ENCODE measurements around the gene ECEL1. TPM values are rescaled to one million over a fixed set of nuclear protein-coding genes. Genes with fewer than 3 reads are reported as not detected.

ECEL1 gene
- total and polyA plus RNA-seq, 12 donors: 3.9 to 31.7 (median 7.3) TPM

DNA sequence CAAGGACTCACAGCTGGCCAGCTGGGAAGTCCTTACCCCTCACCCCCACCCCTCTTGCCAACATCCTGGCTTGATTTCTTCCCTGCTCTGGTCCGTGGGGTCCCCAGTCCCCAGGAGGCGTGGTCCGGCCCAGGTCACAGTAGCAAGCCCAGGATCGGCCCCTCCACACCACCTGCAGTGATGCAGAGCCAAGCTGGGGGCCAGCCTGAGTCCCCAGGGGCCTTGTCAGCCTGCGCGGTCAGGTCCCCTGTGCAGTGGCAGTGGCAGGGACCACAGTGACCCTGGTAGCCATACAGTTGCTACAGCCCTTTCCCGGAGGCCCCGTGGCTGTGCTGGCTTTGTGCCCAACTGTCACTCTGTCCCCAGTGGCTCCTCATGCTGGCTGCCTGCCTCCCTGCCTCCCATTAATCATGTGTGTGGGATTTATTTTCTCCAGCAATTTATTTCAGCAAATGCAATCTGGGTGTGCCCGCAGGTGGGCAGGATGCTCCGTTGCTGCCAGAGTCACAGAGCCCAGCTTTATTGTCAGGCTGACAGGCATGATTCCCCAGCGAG lies 23.8 kb upstream of the ECEL1 start:
- no peak for TF ChIP-seq POLR2A (IDR thresholded peaks at IDR 0.05)
- TF ChIP-seq, protein P1, sequence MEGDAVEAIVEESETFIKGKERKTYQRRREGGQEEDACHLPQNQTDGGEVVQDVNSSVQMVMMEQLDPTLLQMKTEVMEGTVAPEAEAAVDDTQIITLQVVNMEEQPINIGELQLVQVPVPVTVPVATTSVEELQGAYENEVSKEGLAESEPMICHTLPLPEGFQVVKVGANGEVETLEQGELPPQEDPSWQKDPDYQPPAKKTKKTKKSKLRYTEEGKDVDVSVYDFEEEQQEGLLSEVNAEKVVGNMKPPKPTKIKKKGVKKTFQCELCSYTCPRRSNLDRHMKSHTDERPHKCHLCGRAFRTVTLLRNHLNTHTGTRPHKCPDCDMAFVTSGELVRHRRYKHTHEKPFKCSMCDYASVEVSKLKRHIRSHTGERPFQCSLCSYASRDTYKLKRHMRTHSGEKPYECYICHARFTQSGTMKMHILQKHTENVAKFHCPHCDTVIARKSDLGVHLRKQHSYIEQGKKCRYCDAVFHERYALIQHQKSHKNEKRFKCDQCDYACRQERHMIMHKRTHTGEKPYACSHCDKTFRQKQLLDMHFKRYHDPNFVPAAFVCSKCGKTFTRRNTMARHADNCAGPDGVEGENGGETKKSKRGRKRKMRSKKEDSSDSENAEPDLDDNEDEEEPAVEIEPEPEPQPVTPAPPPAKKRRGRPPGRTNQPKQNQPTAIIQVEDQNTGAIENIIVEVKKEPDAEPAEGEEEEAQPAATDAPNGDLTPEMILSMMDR (IDR thresholded peaks at IDR 0.05): no peak
- peak; percentile 58 to 89 (median 78) for DNase-seq

DNA sequence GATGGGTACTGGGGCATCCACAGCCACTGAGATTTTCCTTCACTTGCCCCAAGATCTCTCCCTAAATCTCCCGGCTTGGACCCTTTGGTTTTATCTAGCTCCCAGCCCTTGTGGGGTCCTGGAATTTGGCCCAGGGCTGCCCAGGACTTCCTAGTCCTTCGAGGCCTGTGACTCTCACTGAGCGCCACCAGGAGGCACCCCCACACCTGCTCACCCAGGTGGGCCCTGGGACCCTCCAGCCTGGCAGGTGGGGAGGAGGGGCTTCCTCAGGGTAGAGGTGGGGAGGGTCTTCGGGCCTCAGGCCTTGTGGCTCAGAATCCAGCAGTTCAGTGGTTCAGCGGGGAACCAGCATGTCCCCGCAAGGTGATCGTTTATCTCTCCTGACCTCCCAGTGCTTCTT lies 20.6 kb upstream of the ECEL1 start:
- Histone ChIP-seq H3K4me3 (no peak overlapping the region), H3K9me3 (replicated peaks in 1 of 3) (no peaks in the 10 kb centered on the region), H3K27me3 (no peaks in the 10 kb centered on the region), H3K36me3 (replicated peaks in 1 of 2) (no peaks in the 10 kb centered on the region), H3K27ac (no peak overlapping the region), H3K4me1 (replicated peaks in 1 of 2) (peaks cover 0 to 12% of the 10 kb centered on the region in 2 donors)
- DNase-seq: no peak
- TF ChIP-seq POLR2A (IDR thresholded peaks at IDR 0.05): no peak
- TF ChIP-seq, protein P1 (IDR thresholded peaks at IDR 0.05): no peak
- intact Hi-C loops (cut with DNase I): no loop called here
- 75 to 88% (median 84%) methylated on average over 3 to 7 of the region's 7 CpGs for WGBS, 4 donors

More for the DNA sequence above, 23.8 kb upstream of the ECEL1 start:
- H3K4me1 ChIP-seq (replicated peaks in 1 of 2): peaks cover 0 to 14% of the 10 kb centered on the region in 2 donors
- no peaks in the 10 kb centered on the region for H3K27me3 ChIP-seq
- intact Hi-C loops (cut with DNase I): loop anchor here in 1 of 2 donors (10.0 kb wide), 1 partner anchor 187 kb away; no protein-coding TSS in a partner anchor
- H3K36me3 ChIP-seq (replicated peaks in 1 of 2): no peaks in the 10 kb centered on the region
- 43 to 55% (median 43%) methylated on average over 6 to 11 of the region's 11 CpGs for WGBS, 4 donors
- peak overlapping the region in 1 of 5 donors; percentile 29 for H3K27ac ChIP-seq
- H3K4me3 ChIP-seq: no peak overlapping the region
- no peaks in the 10 kb centered on the region for H3K9me3 ChIP-seq (replicated peaks in 1 of 3)

DNA sequence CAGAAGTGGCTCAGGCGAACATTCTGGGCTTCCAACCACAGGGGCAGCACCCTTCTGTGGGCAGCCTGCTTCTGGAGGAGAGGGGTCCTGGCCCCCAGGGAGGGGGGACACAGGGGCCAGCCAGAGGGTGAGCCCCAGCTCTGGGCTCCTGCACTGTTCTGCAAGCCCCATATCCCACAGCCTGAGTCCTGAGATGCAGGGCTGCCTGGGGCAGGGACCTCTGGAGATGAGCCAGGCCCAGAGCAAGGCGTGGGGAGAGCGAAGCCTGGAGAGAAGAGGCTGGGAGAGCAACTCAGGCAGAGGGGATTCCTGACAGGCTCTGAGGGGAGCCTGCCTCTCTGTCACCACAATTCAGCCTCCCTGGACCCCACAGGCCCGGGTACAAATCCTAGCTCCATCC lies 19.1 kb upstream of the ECEL1 start:
- Histone ChIP-seq H3K27me3 (no peaks in the 10 kb centered on the region), H3K4me3 (no peak overlapping the region), H3K27ac (no peak overlapping the region), H3K36me3 (replicated peaks in 1 of 2) (no peaks in the 10 kb centered on the region), H3K9me3 (replicated peaks in 1 of 3) (no peaks in the 10 kb centered on the region), H3K4me1 (replicated peaks in 1 of 2) (peaks cover 11 to 23% of the 10 kb centered on the region in 2 donors)
- WGBS, 4 donors: 83 to 90% (median 85%) methylated on average over 2 to 4 of the region's 4 CpGs
- DNase-seq: no peak
- TF ChIP-seq, protein P1 (IDR thresholded peaks at IDR 0.05): no peak
- no peak for TF ChIP-seq POLR2A (IDR thresholded peaks at IDR 0.05)
- intact Hi-C loops (cut with DNase I): no loop called here

DNA sequence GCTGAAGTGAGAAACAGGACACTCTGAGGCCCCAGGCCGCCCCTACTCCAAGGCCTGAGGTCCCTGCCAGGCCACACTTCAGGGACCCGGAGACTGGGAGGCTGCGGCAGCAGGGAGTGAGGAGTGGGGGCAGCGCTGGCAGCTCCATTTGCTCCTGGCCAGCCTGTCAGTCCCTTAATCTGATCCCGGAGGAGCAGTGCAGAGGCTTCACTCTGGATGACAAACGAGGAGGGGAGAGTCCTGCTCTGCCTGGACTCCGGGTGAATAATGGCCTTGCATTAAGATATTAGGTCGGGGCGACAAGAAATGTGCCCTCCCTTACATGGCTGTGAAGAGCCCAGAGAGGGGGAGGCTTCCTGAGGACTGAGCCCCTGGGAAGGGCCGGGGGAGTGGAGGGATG lies 18.2 kb upstream of the ECEL1 start:
- WGBS, 4 donors: 34 to 45% (median 44%) methylated on average over 10 of the region's 10 CpGs
- intact Hi-C loops (cut with DNase I): no loop called here
- H3K4me3 ChIP-seq: no peak overlapping the region

More for the DNA sequence above, 18.2 kb upstream of the ECEL1 start:
- Histone ChIP-seq H3K4me1 (replicated peaks in 1 of 2) (peaks cover 16 to 26% of the 10 kb centered on the region in 2 donors), H3K9me3 (replicated peaks in 1 of 3) (no peaks in the 10 kb centered on the region), H3K27ac (peak overlapping the region in 1 of 5 donors; percentile 8), H3K36me3 (replicated peaks in 1 of 2) (no peaks in the 10 kb centered on the region), H3K27me3 (no peaks in the 10 kb centered on the region)
- TF ChIP-seq, protein P1 (IDR thresholded peaks at IDR 0.05): no peak
- TF ChIP-seq POLR2A (IDR thresholded peaks at IDR 0.05): no peak
- no peak for DNase-seq
